ENCODE measurements around the gene ASIC2.

ASIC2 gene

DNA sequence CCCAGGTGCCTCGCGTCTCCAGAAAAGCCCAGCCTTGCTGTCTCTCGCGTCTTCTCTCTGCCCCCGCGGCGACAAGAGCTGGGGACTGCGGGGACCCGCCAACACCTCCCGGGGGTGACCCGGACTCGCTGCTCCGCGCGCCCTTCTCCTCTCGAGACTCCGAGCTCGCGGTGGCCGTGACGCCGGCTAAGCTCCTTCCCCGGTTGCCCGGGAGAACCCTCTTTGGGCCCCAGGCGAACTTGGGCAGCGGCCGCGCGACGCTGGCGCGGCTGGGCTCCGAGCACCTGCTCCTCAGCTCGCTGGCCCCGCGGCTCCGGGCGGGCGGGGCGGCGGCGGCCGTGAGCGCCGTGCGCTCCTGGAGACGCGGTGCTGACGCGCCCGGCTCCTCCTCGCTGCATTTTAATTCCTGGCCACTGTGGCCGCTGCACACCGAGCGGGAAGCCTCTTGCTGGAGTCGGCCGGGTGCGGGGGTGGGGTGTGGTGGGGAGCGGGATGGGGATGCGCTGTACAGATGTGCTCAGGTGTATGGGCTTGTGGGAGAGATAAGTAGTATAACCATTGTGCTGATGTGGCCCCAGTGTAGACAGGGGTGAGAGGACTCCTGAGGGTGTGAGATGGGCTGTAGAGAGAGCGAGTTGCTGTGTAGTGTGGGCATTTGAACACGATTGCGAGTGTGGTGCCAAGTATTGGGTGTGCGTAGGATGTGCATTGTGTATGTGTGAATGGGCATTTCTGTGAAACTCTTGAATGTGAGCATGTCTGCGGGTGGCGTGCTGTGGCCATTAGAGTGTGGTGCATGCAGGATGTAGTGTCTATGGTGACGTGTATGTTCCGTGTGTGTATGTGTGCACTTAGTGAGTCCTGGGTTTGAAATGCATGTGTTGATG is at the start of gene ASIC2:
Gene ASIC2, minus strand, starts transcription at position 315 of the 887 bp plus-strand sequence.
- no peak for DNase-seq

DNA sequence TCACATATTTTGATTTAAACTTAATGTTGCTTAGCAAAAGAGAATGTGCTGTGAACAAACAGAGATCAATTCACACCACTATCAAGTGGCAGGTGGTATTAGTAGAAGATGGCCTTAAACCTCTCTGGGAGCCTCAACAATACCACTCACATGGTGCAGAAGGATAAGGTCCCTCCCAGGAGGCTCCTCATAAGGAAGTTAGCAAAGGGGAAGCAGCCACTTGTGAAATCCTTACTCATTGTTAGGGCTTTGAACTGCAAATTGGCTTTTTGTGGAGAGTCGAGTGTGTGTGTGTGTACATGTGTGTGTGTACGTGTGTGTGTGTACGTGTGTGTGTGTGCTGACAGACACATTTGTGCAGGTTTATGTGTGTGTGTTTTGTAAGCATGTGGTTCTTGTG is 48.9 kb upstream of the ASIC2 start:
- no peak for DNase-seq

- no peak for DNase-seq
These were observed 45.1 kb upstream of the ASIC2 start for GRCh38 chr17:33338242-33338641.

GRCh38 chr17:33335491-33336173 is 42.5 kb upstream of the ASIC2 start:
- no peak for DNase-seq

- DNase-seq = no peak
These were observed 41.6 kb upstream of the ASIC2 start for GRCh38 chr17:33334703-33335102.

GRCh38 chr17:33330877-33331276 is 37.8 kb upstream of the ASIC2 start:
- no peak for DNase-seq

GRCh38 chr17:33328129-33328528 is 35.0 kb upstream of the ASIC2 start:
- DNase-seq = no peak

- DNase-seq = no peak
These were observed 31.6 kb upstream of the ASIC2 start for GRCh38 chr17:33324736-33325135.

DNA sequence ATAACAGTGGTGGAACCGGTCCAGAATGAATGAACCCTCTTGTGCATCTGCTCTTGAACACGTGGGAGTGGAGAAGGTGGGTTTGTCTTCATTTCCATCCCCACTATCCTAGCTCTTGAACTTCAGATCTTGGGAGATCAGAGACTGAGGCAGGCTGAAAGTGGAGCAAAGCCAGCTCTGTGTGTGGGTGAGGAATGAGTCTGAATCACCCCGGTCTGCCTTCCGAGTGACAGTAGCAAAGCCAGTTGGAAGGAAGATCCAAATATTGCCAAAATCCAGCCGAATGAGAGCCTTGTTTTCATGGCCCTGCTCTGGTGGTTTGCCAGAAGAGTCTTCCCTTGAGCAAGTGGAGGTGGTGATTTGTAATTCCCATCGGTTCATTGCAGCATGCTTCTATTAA is 29.0 kb upstream of the ASIC2 start:
- DNase-seq = no peak

GRCh38 chr17:33318241-33318640 is 25.1 kb upstream of the ASIC2 start:
- DNase-seq = no peak

DNA sequence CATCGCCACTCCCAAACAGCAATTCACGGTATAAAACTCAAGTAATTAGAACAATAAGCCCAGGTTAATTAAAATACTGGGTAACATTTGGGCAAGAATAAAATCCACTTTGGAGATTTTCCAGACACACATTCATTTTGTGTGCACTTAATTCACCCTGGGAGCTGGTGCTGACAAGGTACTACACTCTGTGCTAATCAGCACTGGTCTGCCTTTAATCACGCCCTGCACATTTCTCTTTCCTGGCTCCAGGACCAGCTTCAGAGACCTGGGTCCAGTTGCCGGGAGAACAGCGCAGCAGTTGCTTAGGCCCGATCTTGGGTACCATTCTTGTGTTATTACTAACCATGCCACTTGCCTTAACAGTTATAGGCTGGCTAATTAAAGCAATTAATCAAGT is 23.7 kb upstream of the ASIC2 start:
- no peak for DNase-seq

DNA sequence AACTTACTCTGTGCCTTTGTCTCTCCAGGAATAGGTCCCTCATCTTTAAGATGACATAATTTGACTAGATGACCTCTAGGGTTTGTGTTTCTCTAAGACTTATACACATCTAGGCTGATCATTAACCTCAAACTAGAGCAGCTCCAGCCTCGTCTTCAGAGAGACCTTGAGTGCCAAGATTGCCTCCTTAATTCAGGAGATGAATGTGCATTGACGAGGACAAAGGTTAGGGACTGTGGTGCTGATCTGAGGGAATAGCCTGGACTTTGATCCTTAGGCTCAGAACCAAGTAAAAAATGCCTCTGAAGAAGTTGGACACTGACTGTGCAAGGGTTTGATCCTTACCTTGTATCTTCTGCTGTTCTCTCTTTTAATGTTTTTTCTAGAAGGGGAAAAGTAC is 17.2 kb upstream of the ASIC2 start:
- no peak for DNase-seq

- no peak for DNase-seq
These were observed 10.2 kb upstream of the ASIC2 start for GRCh38 chr17:33303254-33303653.

GRCh38 chr17:33302394-33302793 is 9.3 kb upstream of the ASIC2 start:
- DNase-seq = no peak

- DNase-seq = no peak
These were observed 7.1 kb upstream of the ASIC2 start for GRCh38 chr17:33300241-33300640.

GRCh38 chr17:33299115-33299514 is 6.0 kb upstream of the ASIC2 start:
- DNase-seq = no peak

DNA sequence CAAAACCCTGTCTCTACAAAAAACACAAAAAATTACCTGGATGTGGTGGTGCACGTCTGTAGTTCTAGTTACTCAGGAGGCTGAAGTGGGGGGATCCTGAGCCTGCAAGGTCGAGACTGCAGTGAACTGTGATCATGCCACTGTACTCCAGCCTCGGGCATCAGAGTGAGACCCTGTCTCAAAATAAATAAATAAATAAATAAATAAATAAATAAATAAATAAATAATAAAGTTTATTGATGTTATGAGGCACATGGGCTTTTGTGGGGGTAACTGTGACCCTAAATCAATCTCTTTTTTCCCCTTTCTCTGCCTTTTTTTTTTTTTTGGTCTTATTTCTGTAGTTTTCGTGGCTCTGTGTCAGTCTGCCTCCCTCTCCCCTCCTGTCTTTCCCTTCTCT is 4.5 kb upstream of the ASIC2 start:
- DNase-seq = no peak

DNA sequence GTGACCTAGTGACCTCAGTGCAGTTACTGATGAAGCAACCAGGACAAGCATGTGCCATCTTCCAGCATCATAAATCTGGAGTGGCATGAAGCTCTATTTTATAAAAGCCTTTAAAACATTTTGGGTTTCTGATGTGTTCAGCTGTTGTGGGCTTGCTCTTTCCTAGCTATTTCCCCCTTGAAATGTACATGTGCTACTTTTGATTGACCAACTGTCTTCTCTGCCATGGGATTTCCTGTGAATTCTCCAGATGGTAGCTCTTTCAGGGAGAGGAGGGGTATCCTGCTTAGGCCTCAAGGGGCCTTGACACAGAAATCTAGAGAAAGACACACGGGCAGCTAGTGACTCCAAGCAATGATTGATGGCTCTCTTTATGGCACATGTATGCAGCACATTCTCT is 1.9 kb upstream of the ASIC2 start:
- DNase-seq = no peak

- DNase-seq = no peak
These were observed 704 bp downstream of the ASIC2 start for GRCh38 chr17:33292201-33292980.

GRCh38 chr17:33291248-33292200 is 1.6 kb downstream of the ASIC2 start:
- DNase-seq = no peak

DNA sequence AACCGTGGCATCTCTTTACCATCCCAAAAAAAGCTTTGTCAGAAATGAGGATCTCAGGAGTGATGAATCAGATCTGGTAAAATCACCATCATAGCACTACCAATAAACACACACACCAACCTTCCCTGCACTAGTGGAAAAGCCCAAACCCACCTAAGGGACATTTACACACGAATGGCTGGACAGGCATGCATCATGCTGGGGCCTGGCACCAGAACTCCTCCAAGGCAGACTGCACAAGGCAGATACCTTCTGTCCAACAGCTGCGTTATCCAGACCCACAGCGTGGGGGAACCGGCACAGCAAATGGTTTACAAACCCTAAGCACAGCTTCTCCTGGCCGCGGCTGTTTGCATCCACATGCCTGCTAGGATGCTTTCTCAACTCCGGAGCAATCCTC is 2.8 kb downstream of the ASIC2 start:
- DNase-seq = no peak

DNA sequence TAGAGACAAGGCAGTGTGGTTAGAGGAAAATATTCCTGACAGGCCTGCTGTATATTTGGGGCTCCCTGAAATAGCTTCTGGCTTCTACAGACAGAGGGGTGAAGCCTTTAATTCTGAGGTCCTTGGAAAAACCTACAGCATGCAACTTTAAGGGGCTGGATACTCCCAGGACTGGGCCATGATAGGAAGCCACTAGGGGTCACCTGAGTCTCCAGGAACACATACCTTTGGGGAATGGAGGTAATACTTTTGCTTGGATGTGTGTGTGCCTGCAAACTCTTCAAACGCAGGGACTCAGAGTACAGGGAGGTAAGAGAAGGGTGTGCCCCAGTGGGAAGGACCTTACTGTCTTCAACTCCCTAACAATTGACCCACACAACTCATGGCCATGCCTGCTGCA is 4.1 kb downstream of the ASIC2 start:
- DNase-seq = no peak
